Neutrophil (primary cell): ENCODE results near the gene SGCE.

ENCODE experiments used
- H3K27ac ChIP-seq: fragments of 200-600 bp; sonication (generic); 2 replicates; pipeline ENCODE4 v1.5.1; 2016; ENCODE audit warnings: mild to moderate bottlenecking, moderate library complexity
- H3K27me3 ChIP-seq: fragments of 200-600 bp; sonication (generic); 2 replicates; pipeline ENCODE4 v1.6.0; 2016; ENCODE audit warnings: mild to moderate bottlenecking
- H3K36me3 ChIP-seq: fragments of 200-600 bp; sonication (generic); 2 replicates; pipeline ENCODE4 v1.5.1; 2017
- H3K4me1 ChIP-seq, 2 experiments: fragments of 200-600 bp in 1 of 2; sonication (generic) in 1 of 2; 1 replicate in 1 of 2; 2 replicates in 1 of 2; pipeline versions ENCODE4 v1.5.1 to v1.6.1; 2013 to 2016; ENCODE audit warnings: low read depth in 1 of 2, low read length in 1 of 2, mild to moderate bottlenecking in 1 of 2, moderate library complexity in 1 of 2; ENCODE audit not compliant: control insufficient read depth in 1 of 2, insufficient read depth in 1 of 2
- H3K4me3 ChIP-seq, 2 experiments: fragments of 200-600 bp in 1 of 2; sonication (generic) in 1 of 2; 1 replicate in 1 of 2; 2 replicates in 1 of 2; pipeline ENCODE4 v1.5.1; 2013 to 2016; ENCODE audit warnings: low read depth in 1 of 2, low read length in 1 of 2, mild to moderate bottlenecking in 1 of 2, moderate library complexity in 1 of 2
- H3K9me3 ChIP-seq: fragments of 200-600 bp; sonication (generic); 2 replicates; pipeline ENCODE4 v1.5.1; 2016
- TF ChIP-seq, protein P1 (sequence below): fragments of 200-600 bp; sonication (generic); IDR thresholded peaks from 2 replicates; pipeline ENCODE4 v1.5.1; 2016; ENCODE audit warnings: antibody characterized with exemption

The SGCE gene

DNA sequence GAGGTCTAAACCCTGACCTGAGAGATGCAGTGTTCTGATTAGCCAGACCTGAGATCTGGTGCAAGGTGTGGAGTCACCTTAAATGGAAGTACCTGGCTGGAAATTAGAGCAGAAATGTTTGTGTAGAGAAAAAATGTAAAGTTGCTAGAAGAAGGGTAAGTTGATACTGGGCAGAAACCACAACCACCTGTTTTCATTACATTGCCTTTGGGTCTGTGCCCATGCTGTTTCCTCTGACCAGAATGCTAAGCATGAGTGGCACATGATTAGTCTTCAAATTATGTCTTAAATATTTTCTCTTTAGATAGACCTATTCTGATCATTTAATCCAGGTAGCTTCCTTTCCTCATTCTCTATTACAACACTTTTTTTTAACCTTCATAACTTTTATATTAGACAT, 77.3 kb downstream of the SGCE start:
- H3K27me3 ChIP-seq, result no peaks in the 10 kb centered on the region
- no peaks in the 10 kb centered on the region for H3K4me1 ChIP-seq
- TF ChIP-seq, protein P1, sequence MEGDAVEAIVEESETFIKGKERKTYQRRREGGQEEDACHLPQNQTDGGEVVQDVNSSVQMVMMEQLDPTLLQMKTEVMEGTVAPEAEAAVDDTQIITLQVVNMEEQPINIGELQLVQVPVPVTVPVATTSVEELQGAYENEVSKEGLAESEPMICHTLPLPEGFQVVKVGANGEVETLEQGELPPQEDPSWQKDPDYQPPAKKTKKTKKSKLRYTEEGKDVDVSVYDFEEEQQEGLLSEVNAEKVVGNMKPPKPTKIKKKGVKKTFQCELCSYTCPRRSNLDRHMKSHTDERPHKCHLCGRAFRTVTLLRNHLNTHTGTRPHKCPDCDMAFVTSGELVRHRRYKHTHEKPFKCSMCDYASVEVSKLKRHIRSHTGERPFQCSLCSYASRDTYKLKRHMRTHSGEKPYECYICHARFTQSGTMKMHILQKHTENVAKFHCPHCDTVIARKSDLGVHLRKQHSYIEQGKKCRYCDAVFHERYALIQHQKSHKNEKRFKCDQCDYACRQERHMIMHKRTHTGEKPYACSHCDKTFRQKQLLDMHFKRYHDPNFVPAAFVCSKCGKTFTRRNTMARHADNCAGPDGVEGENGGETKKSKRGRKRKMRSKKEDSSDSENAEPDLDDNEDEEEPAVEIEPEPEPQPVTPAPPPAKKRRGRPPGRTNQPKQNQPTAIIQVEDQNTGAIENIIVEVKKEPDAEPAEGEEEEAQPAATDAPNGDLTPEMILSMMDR, result no peak
- H3K27ac ChIP-seq, result no peak overlapping the region
- H3K36me3 ChIP-seq, result no peaks in the 10 kb centered on the region
- no peak overlapping the region for H3K4me3 ChIP-seq
- H3K9me3 ChIP-seq, result peaks cover 2% of the 10 kb centered on the region

- no peaks in the 10 kb centered on the region for H3K4me1 ChIP-seq
- H3K4me3 ChIP-seq, result no peak overlapping the region
- H3K9me3 ChIP-seq, result peaks cover 2% of the 10 kb centered on the region
- TF ChIP-seq, protein P1, result no peak
- H3K27me3 ChIP-seq, result no peaks in the 10 kb centered on the region
- H3K36me3 ChIP-seq, result no peaks in the 10 kb centered on the region
- no peak overlapping the region for H3K27ac ChIP-seq
Observed at GRCh38 chr7:94577357-94577756, 78.6 kb downstream of the SGCE start.

GRCh38 chr7:94576316-94576715, 79.6 kb downstream of the SGCE start:
- H3K4me3 ChIP-seq, result no peak overlapping the region
- peaks cover 2% of the 10 kb centered on the region for H3K9me3 ChIP-seq
- no peaks in the 10 kb centered on the region for H3K27me3 ChIP-seq
- TF ChIP-seq, protein P1, result no peak
- H3K27ac ChIP-seq, result no peak overlapping the region
- H3K36me3 ChIP-seq, result no peaks in the 10 kb centered on the region
- H3K4me1 ChIP-seq, result no peaks in the 10 kb centered on the region

- TF ChIP-seq, protein P1, result no peak
- Histone ChIP-seq H3K36me3 (no peaks in the 10 kb centered on the region), H3K27ac (no peak overlapping the region), H3K9me3 (peaks cover 2% of the 10 kb centered on the region), H3K27me3 (no peaks in the 10 kb centered on the region), H3K4me1 (no peaks in the 10 kb centered on the region), H3K4me3 (no peak overlapping the region)
Observed at GRCh38 chr7:94575646-94576045, 80.3 kb downstream of the SGCE start.

DNA sequence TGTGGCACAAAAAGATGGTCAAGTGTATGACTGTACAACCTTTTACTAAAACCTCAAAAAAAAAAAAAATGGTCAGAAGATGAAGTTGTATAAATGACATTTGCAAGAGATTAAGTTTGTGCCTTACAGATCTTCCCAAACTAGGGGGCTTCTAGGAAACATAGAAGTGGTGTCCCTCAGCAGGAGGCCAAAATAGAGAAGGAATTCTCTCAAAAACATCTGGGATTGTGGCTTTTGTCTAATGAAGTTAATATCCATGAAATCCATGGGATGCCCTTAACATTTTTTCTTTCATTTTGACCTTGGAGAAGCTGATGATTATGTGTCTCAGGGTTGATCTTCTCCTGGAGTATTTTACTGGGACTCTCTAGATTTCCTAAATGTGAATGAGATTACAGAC, 84.1 kb downstream of the SGCE start:
- no peak overlapping the region for H3K4me3 ChIP-seq
- peaks cover 2% of the 10 kb centered on the region for H3K9me3 ChIP-seq
- TF ChIP-seq, protein P1, result no peak
- H3K27me3 ChIP-seq, result no peaks in the 10 kb centered on the region
- no peaks in the 10 kb centered on the region for H3K4me1 ChIP-seq
- no peaks in the 10 kb centered on the region for H3K36me3 ChIP-seq
- H3K27ac ChIP-seq, result no peak overlapping the region

- Histone ChIP-seq H3K4me1 (no peaks in the 10 kb centered on the region), H3K27ac (no peak overlapping the region), H3K9me3 (no peaks in the 10 kb centered on the region), H3K27me3 (no peaks in the 10 kb centered on the region), H3K36me3 (no peaks in the 10 kb centered on the region), H3K4me3 (no peak overlapping the region)
- TF ChIP-seq, protein P1, result no peak
Observed at GRCh38 chr7:94567396-94567795, 88.5 kb downstream of the SGCE start.
